Activated CD8-positive, alpha-beta memory T cell treated with anti-CD3 and anti-CD28 coated beads for 24 hours (primary cell): ENCODE results near the gene ADAMTSL3.
"Not testable (repeated sequence)": the region's sequence is repeated elsewhere in the genome, so short reads cannot be mapped to it uniquely, and the experiment has no call there.

Experiments used
- DNase-seq: peaks from one replicate; pipeline ENCODE4 v3.0.0-alpha.2; 2020

ADAMTSL3 gene

GRCh38 chr15:83700082-83700481 lies 46.2 kb downstream of the ADAMTSL3 start:
- DNase-seq, result no peak

GRCh38 chr15:83702314-83702713 lies 48.4 kb downstream of the ADAMTSL3 start:
- DNase-seq, result not testable (repeated sequence)

- no peak for DNase-seq
These were observed 54.4 kb downstream of the ADAMTSL3 start for GRCh38 chr15:83708328-83708727.

GRCh38 chr15:83709241-83709640 lies 55.3 kb downstream of the ADAMTSL3 start:
- no peak for DNase-seq

- no peak for DNase-seq
These were observed 55.9 kb downstream of the ADAMTSL3 start for GRCh38 chr15:83709811-83710210.

- no peak for DNase-seq
These were observed 56.5 kb downstream of the ADAMTSL3 start for GRCh38 chr15:83710452-83710851.

- DNase-seq, result no peak
These were observed 57.3 kb downstream of the ADAMTSL3 start for GRCh38 chr15:83711236-83711635.

- no peak for DNase-seq
These were observed 59.3 kb downstream of the ADAMTSL3 start for GRCh38 chr15:83713242-83713641.

GRCh38 chr15:83714939-83715628 lies 61.2 kb downstream of the ADAMTSL3 start:
- DNase-seq, result no peak

GRCh38 chr15:83716605-83717004 lies 62.7 kb downstream of the ADAMTSL3 start:
- DNase-seq, result no peak

GRCh38 chr15:83717010-83717409 lies 63.1 kb downstream of the ADAMTSL3 start:
- no peak for DNase-seq

- DNase-seq, result no peak
These were observed 66.5 kb downstream of the ADAMTSL3 start for GRCh38 chr15:83720468-83720867.

- DNase-seq, result no peak
These were observed 67.1 kb downstream of the ADAMTSL3 start for GRCh38 chr15:83721031-83721430.

- no peak for DNase-seq
These were observed 68.1 kb downstream of the ADAMTSL3 start for GRCh38 chr15:83721981-83722380.

GRCh38 chr15:83723216-83723615 lies 69.3 kb downstream of the ADAMTSL3 start:
- no peak for DNase-seq

GRCh38 chr15:83732196-83732595 lies 78.3 kb downstream of the ADAMTSL3 start:
- DNase-seq, result no peak

GRCh38 chr15:83732770-83733169 lies 78.8 kb downstream of the ADAMTSL3 start:
- DNase-seq, result no peak

- DNase-seq, result no peak
These were observed 79.3 kb downstream of the ADAMTSL3 start for GRCh38 chr15:83733206-83733605.

GRCh38 chr15:83733691-83734090 lies 79.8 kb downstream of the ADAMTSL3 start:
- DNase-seq, result no peak

GRCh38 chr15:83734487-83734886 lies 80.6 kb downstream of the ADAMTSL3 start:
- DNase-seq, result no peak

GRCh38 chr15:83739629-83740028 lies 85.7 kb downstream of the ADAMTSL3 start:
- no peak for DNase-seq

GRCh38 chr15:83745771-83746170 lies 91.8 kb downstream of the ADAMTSL3 start:
- no peak for DNase-seq

GRCh38 chr15:83746231-83746630 lies 92.3 kb downstream of the ADAMTSL3 start:
- DNase-seq, result no peak

GRCh38 chr15:83747050-83747717 lies 93.3 kb downstream of the ADAMTSL3 start:
- DNase-seq, result no peak

GRCh38 chr15:83747718-83748110 lies 93.8 kb downstream of the ADAMTSL3 start:
- DNase-seq, result no peak
